ENCODE measurements around the gene FBXO45. TPM values are rescaled to one million over a fixed set of nuclear protein-coding genes. Genes with fewer than 3 reads are reported as not detected.

Gene FBXO45
- total and polyA plus RNA-seq, 10 of the 15 experiments (the other 5 are each of a cell fraction or from before 2014, with no cell fraction given) = 4.0 to 17.3 (median 11.8) TPM

DNA sequence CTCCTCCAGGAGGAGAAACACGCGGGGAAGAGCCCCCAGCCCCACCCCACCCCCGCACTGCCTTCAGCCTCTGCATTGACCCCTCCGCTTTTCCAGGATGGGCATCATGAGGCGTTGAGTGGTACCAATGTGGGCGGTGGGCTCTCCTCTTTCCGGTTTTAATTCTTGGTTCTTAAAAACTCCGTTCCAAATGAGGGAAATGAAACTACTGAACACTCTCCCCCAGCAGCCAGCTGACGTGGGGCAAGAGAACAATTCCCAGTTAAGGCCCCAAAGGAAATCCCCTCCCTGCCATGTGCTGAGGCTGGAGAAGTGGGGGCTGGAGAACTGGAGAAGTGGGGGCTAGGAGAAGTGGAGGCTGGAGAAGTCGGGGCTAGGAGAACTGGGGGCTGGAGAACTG, 65.8 kb downstream of the FBXO45 start:
- FAIRE-seq (no peak), ATAC-seq (peak; percentile 3), DNase-seq (ENCODE audit: low read depth, low spot score) (no peak)
- H3K36me3 ChIP-seq (ENCODE audit: control insufficient read depth in 2 of 2, insufficient read depth in 2 of 2, low read length in 1 of 2) = no peaks in the 10 kb centered on the region
- peaks cover 47% of the 10 kb centered on the region for H3K4me1 ChIP-seq (ENCODE audit: control insufficient read depth, insufficient read depth, low read length)
- intact Hi-C loops (cut with micrococcal nuclease; ENCODE audit: unreplicated experiment) = no loop called here
- in situ Hi-C loops (cut with MboI) = no loop called here
- H3K79me2 ChIP-seq (ENCODE audit: control insufficient read depth, insufficient read depth, low read length) = peaks cover 17% of the 10 kb centered on the region
- H3K4me2 ChIP-seq (ENCODE audit: control insufficient read depth, insufficient read depth) = peak overlapping the region; percentile 85
- RAD21 ChIA-PET (ENCODE audit: unreplicated experiment) = interaction anchor here (1.2 to 6.0 kb wide), 3 partner anchors 7 to 51 kb away, joined by 5 to 49 read pairs (median 31); partner anchors contain the start of gene NRROS
- H3K9me3 ChIP-seq (replicated peaks; ENCODE audit: control insufficient read depth, insufficient read depth, low read length) = no peaks in the 10 kb centered on the region
- H2AFZ ChIP-seq (ENCODE audit: control insufficient read depth, low read depth, low read length) = no peak overlapping the region
- BruUV-seq (replicated peaks) = no TSS peak
- no peaks in the 10 kb centered on the region for H4K20me1 ChIP-seq (ENCODE audit: control insufficient read depth, insufficient read depth)
- POLR2A ChIA-PET = interaction anchor here (3.5 kb wide), 1 partner anchor 10 kb away, joined by 20 read pairs; no protein-coding TSS in a partner anchor
- SMC1A ChIA-PET (ENCODE audit: uncharacterized antibody, unreplicated experiment) = interaction anchor here (4.2 to 8.3 kb wide), 2 partner anchors 8 to 52 kb away, joined by 26 to 82 read pairs; partner anchors contain the start of gene NRROS
- H3K4me3 ChIP-seq = peak overlapping the region; percentile 72; the same call in 1 of the 2 replicates
- no peaks in the 10 kb centered on the region for H3K27me3 ChIP-seq (replicated peaks in 1 of 2; ENCODE audit: control insufficient read depth in 2 of 2, insufficient read depth in 2 of 2, low read length in 1 of 2)
- peak overlapping the region; percentile 98 for H3K27ac ChIP-seq (ENCODE audit: control insufficient read depth, insufficient read depth)
- CTCF ChIA-PET = interaction anchor here (2.1 kb wide), 1 partner anchor 25 kb away, joined by 12 read pairs; no protein-coding TSS in a partner anchor
- WGBS (ENCODE audit: insufficient coverage, insufficient replicate concordance, low lambda C conversion rate, missing lambda C conversion rate) = 0% methylated on average over 10 of the region's 10 CpGs
- H3K9ac ChIP-seq (ENCODE audit: control insufficient read depth, insufficient read depth, low read length) = peak overlapping the region; percentile 97
- TF ChIP-seq NFXL1 (IDR thresholded peaks at IDR 0.05; ENCODE audit: borderline replicate concordance) = no peak
- TF ChIP-seq BHLHE40 (IDR thresholded peaks at IDR 0.05; ENCODE audit: borderline replicate concordance in 1 of 2, low read depth in 2 of 2, low read length in 1 of 2) = peak; percentile 65 to 72
- TF ChIP-seq SREBF1 (IDR thresholded peaks at IDR 0.05; ENCODE audit: low read length) = no peak
- TF ChIP-seq GATAD2B (conservative IDR thresholded peaks at IDR 0.05; ENCODE audit: low read depth) = no peak
- TF ChIP-seq IKZF1 (conservative IDR thresholded peaks at IDR 0.05) = peak; percentile 97
- peak; percentile 79; the same call in 1 of the 2 replicates for TF ChIP-seq CHD2 (IDR thresholded peaks at IDR 0.05; ENCODE audit: borderline replicate concordance, low read depth, low read length)
- TF ChIP-seq POLR2A (IDR thresholded peaks at IDR 0.05; ENCODE audit: low read depth, low read length) = no peak
- no peak for TF ChIP-seq RAD51 (IDR thresholded peaks at IDR 0.05)
- peak; percentile 61; the same call in 1 of the 2 replicates for TF ChIP-seq IRF4 (IDR thresholded peaks at IDR 0.05; ENCODE audit: low read depth, low read length)
- peak; percentile 38; the same call in 1 of the 2 replicates for TF ChIP-seq BACH1 (IDR thresholded peaks at IDR 0.05; ENCODE audit: borderline replicate concordance)
- TF ChIP-seq SPI1 (IDR thresholded peaks at IDR 0.05; ENCODE audit: borderline replicate concordance, insufficient read depth, low read depth, low read length) = peak; percentile 94
- TF ChIP-seq CBFB (IDR thresholded peaks at IDR 0.05; ENCODE audit: low read depth) = peak; percentile 56; the same call in 1 of the 2 replicates
- TF ChIP-seq NR2F1 (conservative IDR thresholded peaks at IDR 0.05) = peak; percentile 54
- TF ChIP-seq GABPA (IDR thresholded peaks at IDR 0.05; ENCODE audit: low read depth) = no peak
- peak in 1 of 2 experiments; percentile 82; a peak in 2 of 3 replicates for TF ChIP-seq EGR1 (IDR thresholded peaks at IDR 0.05; ENCODE audit: borderline replicate concordance in 1 of 2, low read depth in 2 of 2, low read length in 2 of 2)
- TF ChIP-seq, protein P1, sequence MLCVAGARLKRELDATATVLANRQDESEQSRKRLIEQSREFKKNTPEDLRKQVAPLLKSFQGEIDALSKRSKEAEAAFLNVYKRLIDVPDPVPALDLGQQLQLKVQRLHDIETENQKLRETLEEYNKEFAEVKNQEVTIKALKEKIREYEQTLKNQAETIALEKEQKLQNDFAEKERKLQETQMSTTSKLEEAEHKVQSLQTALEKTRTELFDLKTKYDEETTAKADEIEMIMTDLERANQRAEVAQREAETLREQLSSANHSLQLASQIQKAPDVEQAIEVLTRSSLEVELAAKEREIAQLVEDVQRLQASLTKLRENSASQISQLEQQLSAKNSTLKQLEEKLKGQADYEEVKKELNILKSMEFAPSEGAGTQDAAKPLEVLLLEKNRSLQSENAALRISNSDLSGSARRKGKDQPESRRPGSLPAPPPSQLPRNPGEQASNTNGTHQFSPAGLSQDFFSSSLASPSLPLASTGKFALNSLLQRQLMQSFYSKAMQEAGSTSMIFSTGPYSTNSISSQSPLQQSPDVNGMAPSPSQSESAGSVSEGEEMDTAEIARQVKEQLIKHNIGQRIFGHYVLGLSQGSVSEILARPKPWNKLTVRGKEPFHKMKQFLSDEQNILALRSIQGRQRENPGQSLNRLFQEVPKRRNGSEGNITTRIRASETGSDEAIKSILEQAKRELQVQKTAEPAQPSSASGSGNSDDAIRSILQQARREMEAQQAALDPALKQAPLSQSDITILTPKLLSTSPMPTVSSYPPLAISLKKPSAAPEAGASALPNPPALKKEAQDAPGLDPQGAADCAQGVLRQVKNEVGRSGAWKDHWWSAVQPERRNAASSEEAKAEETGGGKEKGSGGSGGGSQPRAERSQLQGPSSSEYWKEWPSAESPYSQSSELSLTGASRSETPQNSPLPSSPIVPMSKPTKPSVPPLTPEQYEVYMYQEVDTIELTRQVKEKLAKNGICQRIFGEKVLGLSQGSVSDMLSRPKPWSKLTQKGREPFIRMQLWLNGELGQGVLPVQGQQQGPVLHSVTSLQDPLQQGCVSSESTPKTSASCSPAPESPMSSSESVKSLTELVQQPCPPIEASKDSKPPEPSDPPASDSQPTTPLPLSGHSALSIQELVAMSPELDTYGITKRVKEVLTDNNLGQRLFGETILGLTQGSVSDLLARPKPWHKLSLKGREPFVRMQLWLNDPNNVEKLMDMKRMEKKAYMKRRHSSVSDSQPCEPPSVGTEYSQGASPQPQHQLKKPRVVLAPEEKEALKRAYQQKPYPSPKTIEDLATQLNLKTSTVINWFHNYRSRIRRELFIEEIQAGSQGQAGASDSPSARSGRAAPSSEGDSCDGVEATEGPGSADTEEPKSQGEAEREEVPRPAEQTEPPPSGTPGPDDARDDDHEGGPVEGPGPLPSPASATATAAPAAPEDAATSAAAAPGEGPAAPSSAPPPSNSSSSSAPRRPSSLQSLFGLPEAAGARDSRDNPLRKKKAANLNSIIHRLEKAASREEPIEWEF (IDR thresholded peaks at IDR 0.05; ENCODE audit: insufficient replicate concordance, low read depth, low read length) = no peak
- no peak for TF ChIP-seq SIN3A (IDR thresholded peaks at IDR 0.05; ENCODE audit: low read depth, low read length)
- TF ChIP-seq DPF2 (IDR thresholded peaks at IDR 0.05) = peak; percentile 85
